ENCODE results near the gene EPRS1.

Gene EPRS1

DNA sequence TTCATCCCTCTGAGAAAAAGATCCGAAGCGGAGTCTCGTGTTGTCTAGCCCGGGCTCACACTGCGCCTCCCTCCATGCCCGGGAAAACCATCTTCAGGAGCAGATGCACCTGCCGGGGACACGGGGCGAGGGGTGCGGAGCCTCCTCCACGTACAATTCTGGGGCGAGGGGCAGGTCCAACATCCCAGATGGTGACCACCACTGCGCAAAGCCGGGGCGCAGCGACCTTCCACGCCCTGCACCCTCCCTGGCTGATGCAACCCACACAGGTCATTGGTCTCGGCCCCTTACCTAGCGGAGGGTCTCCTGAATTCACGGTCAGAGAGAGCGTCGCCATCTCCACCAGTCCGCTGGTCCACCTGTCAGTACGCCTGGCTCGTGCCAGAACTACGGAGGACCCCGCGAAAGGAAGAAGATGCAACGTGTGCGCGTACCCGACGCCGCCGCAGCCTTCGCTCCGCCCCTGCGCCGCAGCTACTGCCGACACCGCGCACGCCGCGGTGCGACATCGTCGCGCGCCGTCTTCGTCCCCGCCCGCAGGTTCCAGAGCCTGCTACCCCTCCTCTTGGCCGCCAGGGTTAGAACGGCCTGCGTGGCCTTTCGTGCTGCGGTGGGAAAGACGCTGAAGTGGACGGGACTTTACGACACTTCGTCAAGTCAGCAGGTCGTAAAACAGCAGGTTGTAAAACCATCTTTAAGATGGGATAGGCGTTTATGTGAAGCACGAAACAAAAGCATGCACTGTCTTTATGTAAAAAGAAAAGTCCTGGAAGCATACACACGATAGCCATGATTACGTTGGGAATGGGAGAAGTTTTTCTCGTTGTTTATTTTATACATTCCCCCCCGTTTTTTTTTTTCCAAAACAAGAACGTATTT lies at the start of gene EPRS1 (continued):
- peak; percentile 78 for TF ChIP-seq SP3 (tag by site-specific recombination; IDR thresholded peaks at IDR 0.05)
- no peak for TF ChIP-seq ZNF626 (tag by site-specific recombination; IDR thresholded peaks at IDR 0.05)
- peak; percentile 7 for TF ChIP-seq ZNF510 (tag by site-specific recombination; IDR thresholded peaks at IDR 0.05; ENCODE audit: insufficient replicate concordance)
- TF ChIP-seq BCL11A (tag by site-specific recombination; IDR thresholded peaks at IDR 0.05; ENCODE audit: low read depth) = peak; percentile 86
- TF ChIP-seq, protein P1, sequence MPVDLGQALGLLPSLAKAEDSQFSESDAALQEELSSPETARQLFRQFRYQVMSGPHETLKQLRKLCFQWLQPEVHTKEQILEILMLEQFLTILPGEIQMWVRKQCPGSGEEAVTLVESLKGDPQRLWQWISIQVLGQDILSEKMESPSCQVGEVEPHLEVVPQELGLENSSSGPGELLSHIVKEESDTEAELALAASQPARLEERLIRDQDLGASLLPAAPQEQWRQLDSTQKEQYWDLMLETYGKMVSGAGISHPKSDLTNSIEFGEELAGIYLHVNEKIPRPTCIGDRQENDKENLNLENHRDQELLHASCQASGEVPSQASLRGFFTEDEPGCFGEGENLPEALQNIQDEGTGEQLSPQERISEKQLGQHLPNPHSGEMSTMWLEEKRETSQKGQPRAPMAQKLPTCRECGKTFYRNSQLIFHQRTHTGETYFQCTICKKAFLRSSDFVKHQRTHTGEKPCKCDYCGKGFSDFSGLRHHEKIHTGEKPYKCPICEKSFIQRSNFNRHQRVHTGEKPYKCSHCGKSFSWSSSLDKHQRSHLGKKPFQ (tag by site-specific recombination; IDR thresholded peaks at IDR 0.05) = no peak
- peak; percentile 100; the same call in 1 of the 2 replicates for TF ChIP-seq HOXD13 (CRISPR knock-in tag; IDR thresholded peaks at IDR 0.05; ENCODE audit: borderline replicate concordance)
- TF ChIP-seq ZNF670 (tag by site-specific recombination; IDR thresholded peaks at IDR 0.05; ENCODE audit: low read depth) = no peak
- 0 out of 2 replicates have a peak, but pooled peaks have one; percentile 28 for TF ChIP-seq ZBTB1 (tag by site-specific recombination; IDR thresholded peaks at IDR 0.05)
- TF ChIP-seq IKZF3 (tag by site-specific recombination; IDR thresholded peaks at IDR 0.05) = peak; percentile 75
- TF ChIP-seq, protein P2, sequence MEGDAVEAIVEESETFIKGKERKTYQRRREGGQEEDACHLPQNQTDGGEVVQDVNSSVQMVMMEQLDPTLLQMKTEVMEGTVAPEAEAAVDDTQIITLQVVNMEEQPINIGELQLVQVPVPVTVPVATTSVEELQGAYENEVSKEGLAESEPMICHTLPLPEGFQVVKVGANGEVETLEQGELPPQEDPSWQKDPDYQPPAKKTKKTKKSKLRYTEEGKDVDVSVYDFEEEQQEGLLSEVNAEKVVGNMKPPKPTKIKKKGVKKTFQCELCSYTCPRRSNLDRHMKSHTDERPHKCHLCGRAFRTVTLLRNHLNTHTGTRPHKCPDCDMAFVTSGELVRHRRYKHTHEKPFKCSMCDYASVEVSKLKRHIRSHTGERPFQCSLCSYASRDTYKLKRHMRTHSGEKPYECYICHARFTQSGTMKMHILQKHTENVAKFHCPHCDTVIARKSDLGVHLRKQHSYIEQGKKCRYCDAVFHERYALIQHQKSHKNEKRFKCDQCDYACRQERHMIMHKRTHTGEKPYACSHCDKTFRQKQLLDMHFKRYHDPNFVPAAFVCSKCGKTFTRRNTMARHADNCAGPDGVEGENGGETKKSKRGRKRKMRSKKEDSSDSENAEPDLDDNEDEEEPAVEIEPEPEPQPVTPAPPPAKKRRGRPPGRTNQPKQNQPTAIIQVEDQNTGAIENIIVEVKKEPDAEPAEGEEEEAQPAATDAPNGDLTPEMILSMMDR (tag by site-specific recombination; IDR thresholded peaks at IDR 0.05) = peak; percentile 93
- TF ChIP-seq KLF7 (tag by site-specific recombination; IDR thresholded peaks at IDR 0.05; ENCODE audit: borderline replicate concordance) = 0 out of 2 replicates have a peak, but pooled peaks have one; percentile 33
- TF ChIP-seq BCL11B (tag by site-specific recombination; IDR thresholded peaks at IDR 0.05; ENCODE audit: low read depth) = peak; percentile 98
- TF ChIP-seq GLIS2 (tag by site-specific recombination; IDR thresholded peaks at IDR 0.05) = peak; percentile 46; the same call in 1 of the 2 replicates
- TF ChIP-seq GLIS1 (tag by site-specific recombination; IDR thresholded peaks at IDR 0.05) = peak; percentile 23; the same call in 1 of the 2 replicates
- no peak for TF ChIP-seq ZBTB7A (tag by site-specific recombination; IDR thresholded peaks at IDR 0.05; ENCODE audit: low read depth)
- TF ChIP-seq MYNN (tag by site-specific recombination; IDR thresholded peaks at IDR 0.05; ENCODE audit: borderline replicate concordance) = 0 out of 2 replicates have a peak, but pooled peaks have one; percentile 40
- TF ChIP-seq SP7 (tag by site-specific recombination; IDR thresholded peaks at IDR 0.05) = peak; percentile 84
- TF ChIP-seq, protein P3, sequence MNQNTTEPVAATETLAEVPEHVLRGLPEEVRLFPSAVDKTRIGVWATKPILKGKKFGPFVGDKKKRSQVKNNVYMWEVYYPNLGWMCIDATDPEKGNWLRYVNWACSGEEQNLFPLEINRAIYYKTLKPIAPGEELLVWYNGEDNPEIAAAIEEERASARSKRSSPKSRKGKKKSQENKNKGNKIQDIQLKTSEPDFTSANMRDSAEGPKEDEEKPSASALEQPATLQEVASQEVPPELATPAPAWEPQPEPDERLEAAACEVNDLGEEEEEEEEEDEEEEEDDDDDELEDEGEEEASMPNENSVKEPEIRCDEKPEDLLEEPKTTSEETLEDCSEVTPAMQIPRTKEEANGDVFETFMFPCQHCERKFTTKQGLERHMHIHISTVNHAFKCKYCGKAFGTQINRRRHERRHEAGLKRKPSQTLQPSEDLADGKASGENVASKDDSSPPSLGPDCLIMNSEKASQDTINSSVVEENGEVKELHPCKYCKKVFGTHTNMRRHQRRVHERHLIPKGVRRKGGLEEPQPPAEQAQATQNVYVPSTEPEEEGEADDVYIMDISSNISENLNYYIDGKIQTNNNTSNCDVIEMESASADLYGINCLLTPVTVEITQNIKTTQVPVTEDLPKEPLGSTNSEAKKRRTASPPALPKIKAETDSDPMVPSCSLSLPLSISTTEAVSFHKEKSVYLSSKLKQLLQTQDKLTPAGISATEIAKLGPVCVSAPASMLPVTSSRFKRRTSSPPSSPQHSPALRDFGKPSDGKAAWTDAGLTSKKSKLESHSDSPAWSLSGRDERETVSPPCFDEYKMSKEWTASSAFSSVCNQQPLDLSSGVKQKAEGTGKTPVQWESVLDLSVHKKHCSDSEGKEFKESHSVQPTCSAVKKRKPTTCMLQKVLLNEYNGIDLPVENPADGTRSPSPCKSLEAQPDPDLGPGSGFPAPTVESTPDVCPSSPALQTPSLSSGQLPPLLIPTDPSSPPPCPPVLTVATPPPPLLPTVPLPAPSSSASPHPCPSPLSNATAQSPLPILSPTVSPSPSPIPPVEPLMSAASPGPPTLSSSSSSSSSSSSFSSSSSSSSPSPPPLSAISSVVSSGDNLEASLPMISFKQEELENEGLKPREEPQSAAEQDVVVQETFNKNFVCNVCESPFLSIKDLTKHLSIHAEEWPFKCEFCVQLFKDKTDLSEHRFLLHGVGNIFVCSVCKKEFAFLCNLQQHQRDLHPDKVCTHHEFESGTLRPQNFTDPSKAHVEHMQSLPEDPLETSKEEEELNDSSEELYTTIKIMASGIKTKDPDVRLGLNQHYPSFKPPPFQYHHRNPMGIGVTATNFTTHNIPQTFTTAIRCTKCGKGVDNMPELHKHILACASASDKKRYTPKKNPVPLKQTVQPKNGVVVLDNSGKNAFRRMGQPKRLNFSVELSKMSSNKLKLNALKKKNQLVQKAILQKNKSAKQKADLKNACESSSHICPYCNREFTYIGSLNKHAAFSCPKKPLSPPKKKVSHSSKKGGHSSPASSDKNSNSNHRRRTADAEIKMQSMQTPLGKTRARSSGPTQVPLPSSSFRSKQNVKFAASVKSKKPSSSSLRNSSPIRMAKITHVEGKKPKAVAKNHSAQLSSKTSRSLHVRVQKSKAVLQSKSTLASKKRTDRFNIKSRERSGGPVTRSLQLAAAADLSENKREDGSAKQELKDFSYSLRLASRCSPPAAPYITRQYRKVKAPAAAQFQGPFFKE (tag by site-specific recombination; IDR thresholded peaks at IDR 0.05; ENCODE audit: borderline replicate concordance) = no peak
- peak; percentile 32; the same call in 1 of the 2 replicates for TF ChIP-seq ZNF664 (tag by site-specific recombination; IDR thresholded peaks at IDR 0.05)
- no peak for TF ChIP-seq ZNF426 (tag by site-specific recombination; IDR thresholded peaks at IDR 0.05)
- no peak for TF ChIP-seq ZNF311 (tag by site-specific recombination; IDR thresholded peaks at IDR 0.05; ENCODE audit: borderline replicate concordance)
- TF ChIP-seq SALL2 (tag by site-specific recombination; IDR thresholded peaks at IDR 0.05; ENCODE audit: borderline replicate concordance) = no peak
- TF ChIP-seq ZNF837 (tag by site-specific recombination; IDR thresholded peaks at IDR 0.05) = no peak
